CD4-positive, alpha-beta T cell treated with Interleukin-15 for 1 hour (primary cell): ENCODE data around the gene CRACDL.
"Not testable (repeated sequence)": the region's sequence is repeated elsewhere in the genome, so short reads cannot be mapped to it uniquely, and the experiment has no call there.

Source experiments
- DNase-seq: peaks from one replicate; pipeline ENCODE4 v3.0.0-alpha.2; 2020

The CRACDL gene

GRCh38 chr2:98772536-98772935 lies 163.5 kb downstream of the CRACDL start:
- no peak for DNase-seq

- peak; percentile 66 for DNase-seq
Observed at GRCh38 chr2:98771721-98772524, 164.1 kb downstream of the CRACDL start.

- no peak for DNase-seq
Observed at GRCh38 chr2:98771264-98771663, 164.8 kb downstream of the CRACDL start.

- no peak for DNase-seq
Observed at GRCh38 chr2:98769784-98770183, 166.2 kb downstream of the CRACDL start.

- no peak for DNase-seq
Observed at GRCh38 chr2:98769114-98769476, 166.9 kb downstream of the CRACDL start.

GRCh38 chr2:98768384-98769113 lies 167.5 kb downstream of the CRACDL start:
- DNase-seq, result no peak

- DNase-seq, result no peak
Observed at GRCh38 chr2:98764499-98764898, 171.5 kb downstream of the CRACDL start.

GRCh38 chr2:98763209-98763951 lies 172.6 kb downstream of the CRACDL start:
- no peak for DNase-seq

- no peak for DNase-seq
Observed at GRCh38 chr2:98761909-98762308, 174.1 kb downstream of the CRACDL start.

- no peak for DNase-seq
Observed at GRCh38 chr2:98761267-98761781, 174.7 kb downstream of the CRACDL start.

- DNase-seq, result no peak
Observed at GRCh38 chr2:98759827-98760625, 176.0 kb downstream of the CRACDL start.

GRCh38 chr2:98759338-98759737 lies 176.7 kb downstream of the CRACDL start:
- DNase-seq, result no peak

GRCh38 chr2:98757904-98758421 lies 178.1 kb downstream of the CRACDL start:
- peak; percentile 74 for DNase-seq

- DNase-seq, result no peak
Observed at GRCh38 chr2:98753801-98754200, 182.2 kb downstream of the CRACDL start.

- not testable (repeated sequence) for DNase-seq
Observed at GRCh38 chr2:98752711-98753110, 183.3 kb downstream of the CRACDL start.

- DNase-seq, result no peak
Observed at GRCh38 chr2:98751748-98752147, 184.3 kb downstream of the CRACDL start.

GRCh38 chr2:98750593-98751282 lies 185.3 kb downstream of the CRACDL start:
- DNase-seq, result no peak

GRCh38 chr2:98749066-98749450 lies 187.0 kb downstream of the CRACDL start:
- DNase-seq, result peak; percentile 64

GRCh38 chr2:98748292-98749065 lies 187.5 kb downstream of the CRACDL start:
- no peak for DNase-seq

GRCh38 chr2:98747888-98748287 lies 188.1 kb downstream of the CRACDL start:
- no peak for DNase-seq

- DNase-seq, result no peak
Observed at GRCh38 chr2:98746426-98746825, 189.6 kb downstream of the CRACDL start.
